DMS53 (cell line): ENCODE results near the gene KRT78.
"Not testable (repeated sequence)": the region's sequence is repeated elsewhere in the genome, so short reads cannot be mapped to it uniquely, and the experiment has no call there.

Source experiments
- DNase-seq: peaks from one replicate; lab custom pipeline; 2025; lab: John Stamatoyannopoulos, UW

The KRT78 gene

GRCh38 chr12:52848661-52849255, at the start of gene KRT78:
Gene KRT78 (minus strand): TSS chr12:52848994. CDS start chr12:52848930, 64 bp downstream.
- no peak for DNase-seq

GRCh38 chr12:52896190-52897100, 47.7 kb upstream of the KRT78 start:
- DNase-seq: peak; percentile 76

- peak; percentile 86 for DNase-seq
These were observed 47.0 kb upstream of the KRT78 start for GRCh38 chr12:52895726-52896189.

- DNase-seq: no peak
These were observed 44.2 kb upstream of the KRT78 start for GRCh38 chr12:52892974-52893373.

GRCh38 chr12:52892207-52892852, 43.5 kb upstream of the KRT78 start:
- DNase-seq: no peak

DNA sequence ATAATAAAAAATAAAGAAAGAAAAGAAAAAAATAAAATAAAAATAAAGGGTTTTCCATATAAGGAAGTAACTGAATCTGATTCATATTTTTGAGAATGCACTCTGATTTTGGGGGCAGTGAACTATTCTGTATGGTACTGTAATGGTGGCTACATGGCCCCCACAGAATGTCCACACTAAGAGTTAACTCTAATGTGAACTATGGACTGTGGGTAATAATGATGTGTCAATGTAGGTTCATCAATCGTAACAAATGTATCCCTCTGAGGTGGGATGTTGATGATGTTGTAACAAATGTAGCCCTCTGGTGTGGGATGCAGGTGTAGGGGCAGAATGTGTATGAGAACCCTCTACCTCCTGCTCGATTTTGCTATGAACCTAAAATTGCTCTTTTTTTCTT, 42.2 kb upstream of the KRT78 start:
- DNase-seq: no peak

GRCh38 chr12:52890417-52890816, 41.6 kb upstream of the KRT78 start:
- no peak for DNase-seq

GRCh38 chr12:52884526-52885293, 35.9 kb upstream of the KRT78 start:
- peak; percentile 78 for DNase-seq

DNA sequence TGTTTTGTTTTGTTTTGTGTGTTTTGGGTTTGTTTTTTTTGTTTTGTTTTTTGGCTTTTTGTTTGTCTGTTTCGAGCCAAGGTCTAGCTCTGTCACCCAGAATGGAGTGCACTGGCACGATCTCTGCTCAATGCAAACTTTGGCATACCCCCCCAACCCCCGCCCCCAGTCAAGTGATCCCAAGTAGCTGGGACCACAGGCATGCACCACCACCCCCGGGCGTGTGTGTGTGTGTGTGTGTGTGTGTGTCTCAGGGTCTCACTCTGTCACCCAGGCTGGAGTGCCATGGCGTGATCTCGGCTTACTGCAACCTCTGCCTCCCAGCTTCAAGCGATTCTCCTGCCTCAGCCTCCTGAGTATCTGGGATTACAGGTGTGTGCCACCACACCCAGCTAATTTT, 31.7 kb upstream of the KRT78 start:
- not testable (repeated sequence) for DNase-seq

DNA sequence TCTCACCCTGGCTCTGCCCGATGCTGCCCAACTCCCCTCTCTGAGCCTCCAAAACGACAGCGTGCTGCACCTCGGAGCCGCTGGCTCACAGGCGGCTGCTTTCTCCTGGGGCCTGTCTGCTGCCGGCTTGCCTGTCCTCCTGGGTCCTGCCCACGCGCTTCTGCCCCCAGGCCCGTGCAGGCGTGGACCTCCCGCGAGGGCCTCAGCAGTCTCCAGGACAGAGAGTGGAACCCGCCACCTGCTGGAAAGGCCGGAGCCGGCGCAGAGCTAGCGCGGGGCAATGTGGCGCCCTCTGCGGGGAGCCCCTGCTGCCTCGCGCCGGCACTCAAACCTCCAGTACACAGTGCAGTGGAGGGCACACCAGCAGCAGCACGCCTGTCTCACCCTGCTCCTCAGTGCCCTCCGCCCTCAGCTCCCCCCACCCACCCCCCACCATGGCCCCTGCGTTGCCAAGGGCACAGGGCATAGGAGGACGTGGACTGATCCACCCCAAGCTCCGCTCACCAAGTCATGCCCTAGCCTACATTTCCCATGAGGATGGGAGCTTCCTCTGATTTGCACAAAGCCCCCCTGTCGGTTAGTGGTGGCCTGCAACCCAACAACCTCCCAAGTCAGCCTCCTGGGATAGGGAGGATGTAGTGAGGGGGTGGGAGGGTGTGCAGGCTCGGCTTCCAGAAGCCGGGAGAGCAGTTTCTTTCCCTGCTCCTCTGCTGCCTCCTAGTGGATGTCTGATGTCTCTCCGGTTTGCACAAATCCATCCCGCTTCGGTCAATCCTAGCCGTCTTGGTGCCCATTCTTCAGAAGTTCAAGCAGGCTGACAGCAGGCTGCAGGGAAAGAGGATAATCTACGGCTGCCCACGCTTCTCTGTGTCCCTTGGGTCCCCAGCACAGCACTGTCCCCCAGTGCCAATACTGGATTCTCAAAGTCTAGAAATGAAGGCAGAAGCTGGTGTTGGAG, 30.9 kb upstream of the KRT78 start:
- peak; percentile 96 for DNase-seq

GRCh38 chr12:52878507-52879393, 30.0 kb upstream of the KRT78 start:
- no peak for DNase-seq

DNA sequence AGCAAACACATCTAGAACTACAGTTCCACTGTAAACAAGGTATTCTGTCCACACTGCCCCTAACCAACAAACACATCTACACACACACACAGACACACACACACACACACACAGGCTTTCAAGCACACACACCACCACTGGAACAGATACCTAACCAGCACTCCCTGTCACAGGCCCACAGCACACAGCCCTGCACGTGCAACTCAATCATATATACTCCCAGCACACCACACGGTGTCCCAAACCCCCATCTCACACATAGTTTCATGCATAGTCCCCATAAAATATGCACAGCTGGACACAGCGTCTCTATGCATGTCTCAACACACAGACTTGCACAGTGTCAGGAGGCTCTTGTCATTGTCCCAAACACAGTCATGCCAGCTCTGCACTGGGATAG, 28.4 kb upstream of the KRT78 start:
- DNase-seq: no peak

- no peak for DNase-seq
These were observed 27.6 kb upstream of the KRT78 start for GRCh38 chr12:52876372-52876771.

DNA sequence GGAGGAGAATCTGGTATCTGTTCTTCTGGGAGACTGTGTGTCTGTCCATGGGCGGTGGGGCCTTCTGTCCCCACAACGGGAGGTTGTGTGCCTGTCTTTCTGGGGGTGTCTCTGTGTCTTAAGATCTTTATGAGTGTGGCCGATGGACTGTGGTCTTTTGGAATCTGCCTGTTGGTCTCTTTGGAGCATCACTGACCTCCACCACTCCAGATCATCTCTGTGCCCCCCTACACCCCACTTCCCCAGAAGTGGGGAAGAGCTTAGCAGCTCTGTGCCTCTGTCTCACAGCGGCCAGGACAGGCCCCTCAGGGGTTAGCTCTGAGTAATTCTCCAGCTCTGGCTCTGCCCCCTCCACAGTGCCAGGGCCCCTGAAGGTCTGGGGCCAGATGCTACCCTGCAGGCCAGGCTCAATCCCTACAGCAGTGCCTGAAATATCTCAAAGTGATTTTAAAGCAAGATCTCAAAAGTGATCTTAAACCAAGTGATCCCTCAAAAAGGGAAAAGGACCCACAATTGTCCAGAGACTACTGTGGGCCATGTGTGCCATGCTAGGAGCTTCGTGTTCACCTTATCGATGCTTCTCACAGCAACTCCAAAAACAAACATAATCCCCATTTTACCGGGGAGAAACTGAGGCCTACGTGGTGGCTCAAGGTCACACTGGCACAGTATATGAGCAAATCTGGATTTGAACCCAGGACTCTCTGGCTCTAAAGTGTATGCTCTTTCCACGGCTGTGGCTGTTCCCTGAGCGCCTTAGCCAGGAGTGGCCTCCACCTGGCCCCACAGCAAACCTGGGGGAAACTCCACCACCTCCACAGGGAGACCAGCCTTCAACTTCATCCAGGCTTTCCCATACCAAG, 26.0 kb upstream of the KRT78 start:
- DNase-seq: no peak

DNA sequence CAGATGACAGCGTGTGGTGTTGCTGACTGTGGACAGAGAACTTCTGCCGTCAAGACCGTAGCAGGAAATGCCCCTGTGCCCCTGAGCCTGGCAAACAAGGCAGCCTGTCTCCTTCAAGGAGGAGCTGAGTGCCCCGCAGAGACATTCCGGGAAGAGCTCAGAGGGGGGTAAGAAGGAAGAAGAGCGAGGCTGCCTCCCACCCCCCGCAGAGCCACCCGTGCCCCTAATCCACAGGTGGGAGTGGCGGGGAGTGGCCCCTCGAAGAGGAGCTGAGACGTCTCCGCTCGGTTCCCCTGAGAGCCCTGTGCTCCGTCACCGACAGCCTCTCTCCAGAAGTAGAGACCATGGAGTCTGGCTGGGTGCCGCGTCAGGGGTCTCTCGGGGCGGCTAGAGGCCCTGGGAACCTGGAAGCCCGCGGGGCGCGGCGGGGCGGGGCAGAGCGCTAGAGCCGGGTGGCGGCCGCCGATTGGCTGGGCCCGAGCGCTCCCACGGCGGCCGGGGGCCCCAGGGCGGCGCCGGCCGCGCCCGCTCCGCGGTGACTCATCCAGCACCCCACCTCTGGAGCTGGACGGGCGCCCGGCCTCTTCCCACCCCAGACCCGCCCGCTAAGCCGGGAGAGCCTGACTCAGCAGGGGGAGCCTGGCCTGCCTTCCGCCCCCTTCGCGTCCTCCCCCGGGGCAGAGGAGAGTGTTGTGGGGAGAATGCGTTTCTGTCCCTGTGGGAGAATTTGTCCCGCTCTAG, 25.2 kb upstream of the KRT78 start:
- peak; percentile 72 for DNase-seq

DNA sequence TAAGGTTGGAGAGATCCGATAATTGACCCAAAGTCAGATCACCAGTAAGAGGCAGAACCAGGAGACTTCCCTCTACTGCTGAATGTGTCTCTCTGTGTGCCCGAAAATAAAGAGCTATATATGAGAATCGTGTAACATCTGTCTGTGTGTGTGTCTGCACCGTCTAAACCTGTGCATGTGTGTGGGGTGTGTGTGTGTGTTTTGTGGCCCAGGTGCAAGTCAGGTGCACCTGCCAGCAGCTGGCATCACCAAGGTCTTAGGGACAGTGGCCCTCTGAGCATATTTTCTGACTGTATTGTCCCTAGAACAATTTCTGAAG, 24.7 kb upstream of the KRT78 start:
- DNase-seq: peak; percentile 68

GRCh38 chr12:52872644-52873389, 24.0 kb upstream of the KRT78 start:
- DNase-seq: no peak
